K562 (cell line): ENCODE data around the gene PPIL6. TPM values are rescaled to one million over a fixed set of nuclear protein-coding genes. Genes with fewer than 3 reads are reported as not detected.

Source experiments
- ATAC-seq: fragments of 200-7000 bp; cut with Tn5 transposase; 3 replicates; pipeline ENCODE4 v1.9.1; 2020; ENCODE audit warnings: moderate library complexity
- BruUV-seq: library from RNA; stranded (reverse); fragments of 400-500 nt; replicated peaks from 2 replicates; lab custom pipeline; 2021; lab: Mats Ljungman, UMichigan
- CTCF ChIA-PET: fragments of 300-600 bp; formaldehyde crosslinking; extraction: SDS; loops from one replicate; lab custom pipeline; 2021; ENCODE audit warnings: low intra/inter-chr PET ratio; lab: Yijun Ruan, JAX
- POLR2A ChIA-PET: fragments of 300-600, 350-650 bp; sonication (Branson Sonifier 250); formaldehyde crosslinking; extraction: SDS; loops from one replicate; lab custom pipeline; 2021; ENCODE audit warnings: antibody characterized with exemption, inconsistent platforms; lab: Yijun Ruan, JAX
- DNase-seq, 4 experiments: peaks; one replicate each; pipeline versions ENCODE4 v3.0.0 to v3.0.0-alpha.2; 2011 to 2018; ENCODE audit warnings: low spot score in 3 of 4, mixed read lengths in 3 of 4; ENCODE audit errors: extremely low read depth in 1 of 4
- FAIRE-seq: peaks from 2 replicates; lab custom pipeline; 2011; peaks lifted over from hg19 to GRCh38; lab: Jason Lieb, UNC
- H2AFZ ChIP-seq: 2 replicates; pipeline ENCODE4 v1.6.0; 2011; ENCODE audit warnings: low read depth, low read length, control low read depth, inconsistent platforms
- H3K27ac ChIP-seq: fragments of 200-600 bp; 3 replicates; pipeline ENCODE4 v1.8.0; 2011; ENCODE audit warnings: low read depth, mild to moderate bottlenecking, control low read depth, inconsistent platforms, low read length, moderate library complexity, mixed read lengths; ENCODE audit errors: extremely low read depth
- H3K27me3 ChIP-seq, 2 experiments: fragments of 300-600 bp in 1 of 2; 2 replicates in 1 of 2; 3 replicates in 1 of 2; pipeline versions ENCODE4 v1.6.0 to v1.8.0; 2011; ENCODE audit warnings: inconsistent platforms in 2 of 2, low read length in 2 of 2, mild to moderate bottlenecking in 1 of 2, mixed read lengths in 1 of 2, moderate library complexity in 1 of 2; ENCODE audit not compliant: control insufficient read depth in 2 of 2, insufficient read depth in 2 of 2
- H3K36me3 ChIP-seq: fragments of 300-600 bp; 3 replicates; pipeline ENCODE4 v1.8.0; 2011; ENCODE audit warnings: mild to moderate bottlenecking, low read length, inconsistent platforms; ENCODE audit not compliant: control insufficient read depth, insufficient read depth
- H3K4me1 ChIP-seq, 2 experiments: fragments of 200-600 bp in 1 of 2; replicated peaks in 1 of 2; 2 replicates in 1 of 2; 3 replicates in 1 of 2; pipeline versions ENCODE4 v1.5.1 to v1.8.0; 2011; ENCODE audit warnings: inconsistent platforms in 2 of 2, low read length in 2 of 2, mild to moderate bottlenecking in 1 of 2, mixed read lengths in 1 of 2, moderate library complexity in 1 of 2; ENCODE audit not compliant: control insufficient read depth in 2 of 2, insufficient read depth in 2 of 2
- H3K4me2 ChIP-seq: 2 replicates; pipeline ENCODE4 v1.6.1; 2011; ENCODE audit warnings: low read length, control low read depth, inconsistent platforms, mixed read lengths; ENCODE audit not compliant: insufficient read depth
- H3K4me3 ChIP-seq: fragments of 200-600 bp; sonication (generic), shearing (Covaris generic); 2 replicates; pipeline ENCODE4 v1.5.1; 2016; ENCODE audit warnings: control low read depth, inconsistent platforms
- H3K79me2 ChIP-seq: fragments of 200-600 bp; 3 replicates; pipeline ENCODE4 v1.8.0; 2011; ENCODE audit warnings: low read length, inconsistent platforms; ENCODE audit not compliant: control insufficient read depth, insufficient read depth
- H3K9ac ChIP-seq, 2 experiments: 2 replicates each; pipeline versions ENCODE4 v1.6.0 to v1.6.1; 2011; ENCODE audit warnings: low read depth in 2 of 2, low read length in 2 of 2, control low read depth in 1 of 2, inconsistent platforms in 1 of 2, mild to moderate bottlenecking in 1 of 2, mixed read lengths in 1 of 2; ENCODE audit not compliant: insufficient read depth in 1 of 2
- H3K9me1 ChIP-seq: one replicate; pipeline ENCODE4 v1.6.0; 2011; ENCODE audit warnings: inconsistent platforms, mild to moderate bottlenecking, low read length, moderate library complexity; ENCODE audit not compliant: control insufficient read depth, insufficient read depth
- H3K9me3 ChIP-seq: replicated peaks from 2 replicates; pipeline ENCODE4 v1.5.1; 2011; ENCODE audit warnings: low read depth, low read length, inconsistent platforms; ENCODE audit not compliant: control insufficient read depth, insufficient read depth
- H4K20me1 ChIP-seq: replicated peaks from 2 replicates; pipeline ENCODE4 v1.6.1; 2011; ENCODE audit warnings: low read length, inconsistent platforms, mixed read lengths; ENCODE audit not compliant: control insufficient read depth, insufficient read depth
- ARID2 ChIP-seq: fragments of 450-650 bp; IDR thresholded peaks from 2 replicates; pipeline ENCODE4 v1.6.1; 2017; ENCODE audit warnings: antibody characterized with exemption, mild to moderate bottlenecking
- ATF7 ChIP-seq: fragments of 450-650 bp; IDR thresholded peaks from 2 replicates; pipeline ENCODE4 v1.7.1; 2014; ENCODE audit warnings: mild to moderate bottlenecking, moderate library complexity
- BDP1 ChIP-seq: IDR thresholded peaks from 3 replicates; pipeline ENCODE4 v1.6.1; 2011; ENCODE audit not compliant: insufficient read length, insufficient read depth
- CHD4 ChIP-seq: fragments of 200-600 bp; sonication (generic); IDR thresholded peaks from 3 replicates; pipeline ENCODE4 v1.6.1; 2012; ENCODE audit warnings: low read depth, mild to moderate bottlenecking, mixed read lengths, low read length, inconsistent platforms; ENCODE audit not compliant: insufficient read depth, insufficient replicate concordance, poor library complexity, severe bottlenecking
- NRF1 ChIP-seq, 2 experiments: fragments of 450-650 bp; IDR thresholded peaks in 1 of 2; conservative IDR thresholded peaks in 1 of 2; 2 replicates each; pipeline ENCODE4 v1.6.1; 2014; ENCODE audit warnings: mild to moderate bottlenecking in 2 of 2
- PHF20 ChIP-seq: fragments of 450-650 bp; IDR thresholded peaks from 2 replicates; pipeline ENCODE4 v1.6.1; 2018; ENCODE audit not compliant: partially characterized antibody
- RB1 ChIP-seq: fragments of 450-650 bp; IDR thresholded peaks from 2 replicates; pipeline ENCODE4 v1.6.1; 2017; ENCODE audit warnings: low read depth, mild to moderate bottlenecking
- SIN3A ChIP-seq, 2 experiments: fragments of 150-350 bp in 1 of 2; IDR thresholded peaks; 2 replicates each; pipeline ENCODE4 v1.6.1; 2011 to 2016; ENCODE audit warnings: borderline replicate concordance in 2 of 2, low read depth in 2 of 2, low read length in 2 of 2, mild to moderate bottlenecking in 2 of 2, moderate library complexity in 2 of 2; ENCODE audit not compliant: control insufficient read depth in 1 of 2
- SP2 ChIP-seq: IDR thresholded peaks from 2 replicates; pipeline ENCODE4 v1.6.1; 2011; ENCODE audit warnings: mild to moderate bottlenecking, low read depth, low read length, moderate library complexity; ENCODE audit not compliant: poor library complexity, severe bottlenecking; ENCODE audit errors: extremely low read depth
- XRCC3 ChIP-seq: fragments of 450-650 bp; IDR thresholded peaks from 2 replicates; pipeline ENCODE4 v1.6.1; 2017; ENCODE audit warnings: mild to moderate bottlenecking, moderate library complexity
- YBX1 ChIP-seq: fragments of 450-650 bp; IDR thresholded peaks from 2 replicates; pipeline ENCODE4 v1.7.1; 2016; ENCODE audit warnings: mild to moderate bottlenecking
- ZBTB33 ChIP-seq: sonication (generic); formaldehyde crosslinking; IDR thresholded peaks from 2 replicates; pipeline ENCODE4 v1.8.1; 2023; ENCODE audit warnings: mild to moderate bottlenecking, missing genetic modification reagents
- ZNF24 ChIP-seq: fragments of 450-650 bp; IDR thresholded peaks from 2 replicates; pipeline ENCODE4 v1.6.1; 2016
- ZNF408 ChIP-seq: fragments of 250-450 bp; sonication (Bioruptor Pico); IDR thresholded peaks from 2 replicates; pipeline ENCODE4 v1.4.0; 2020; ENCODE audit warnings: low read depth, mild to moderate bottlenecking, moderate library complexity
- ZNF586 ChIP-seq: fragments of 450-650 bp; formaldehyde crosslinking; conservative IDR thresholded peaks from 2 replicates; pipeline ENCODE4 v1.4.0; 2020; ENCODE audit warnings: mild to moderate bottlenecking, moderate library complexity
- ZNF76 ChIP-seq: fragments of 250-450 bp; sonication (Bioruptor Pico); IDR thresholded peaks from 2 replicates; pipeline ENCODE4 v1.4.0; 2020; ENCODE audit warnings: mild to moderate bottlenecking, moderate library complexity, borderline replicate concordance
- WGBS: fragments of 100-300 bp; shearing (Covaris generic); methylation state at CpG from one replicate; pipeline ENCODE4 v1.1.6; 2016; ENCODE audit warnings: low coverage, mixed read lengths; ENCODE audit not compliant: insufficient coverage; ENCODE audit errors: missing lambda C conversion rate; 5-methylcytosine and 5-hydroxymethylcytosine counted together
- in situ Hi-C: fragments of 300-500 bp; cut with MboI; formaldehyde crosslinking; loops from 4 replicates; pipeline ENCODE4 v1.15.0; 2018; ENCODE audit warnings: inconsistent platforms, mixed read lengths
- intact Hi-C: fragments of 100-400 bp; cut with micrococcal nuclease; formaldehyde crosslinking; loops from 2 replicates; pipeline ENCODE4 v1.14.2; 2022
- polyA plus RNA-seq, 8 experiments: library from polyadenylated mRNA; depleted of rRNA in 4 of 8; stranded (reverse) in 5 of 8; unstranded in 3 of 8; fragments of >200 nt; fragmentation: Nextera tagmentation in 2 of 8; fragmentation: Illumina TruSeq in 1 of 8; extraction: Ambion mirVana in 2 of 8; extraction: Trizol in 1 of 8; gene quantifications; 2 replicates each; pipeline versions ENCODE4 v1.2.1 to v1.2.3, GENCODE V29; 2011 to 2014; ENCODE audit warnings: inconsistent platforms in 1 of 8, missing spikeins in 1 of 8
- total RNA-seq, 7 experiments: library from RNA; depleted of rRNA in 6 of 7; stranded (reverse); fragments of >200 nt in 6 of 7; fragmentation: Illumina TruSeq in 2 of 7; extraction: Trizol in 2 of 7; gene quantifications; 2 replicates each; pipeline versions ENCODE4 v1.2.1 to v1.2.3, GENCODE V29; 2011 to 2021; ENCODE audit warnings: low replicate concordance in 1 of 7
- TF ChIP-seq, protein P1 (sequence below): fragments of 450-650 bp; formaldehyde crosslinking; IDR thresholded peaks from 2 replicates; pipeline ENCODE4 v1.4.0; 2020; ENCODE audit warnings: mild to moderate bottlenecking, moderate library complexity
- TF ChIP-seq, protein P2 (sequence below): fragments of 450-650 bp; formaldehyde crosslinking; IDR thresholded peaks from 2 replicates; pipeline ENCODE4 v1.4.0; 2020; ENCODE audit warnings: mild to moderate bottlenecking, moderate library complexity

The PPIL6 gene
- total and polyA plus RNA-seq, 9 of the 15 experiments (the other 6 are each of a cell fraction or from before 2014, with no cell fraction given), result 0.03 to 0.98 (median 0.41) TPM; not detected in 1

- WGBS, result 3% methylated on average over 4 of the region's 4 CpGs
- no peak overlapping the region for H3K4me3 ChIP-seq
- intact Hi-C loops (loop anchor here (1.0 to 10.0 kb wide), 3 partner anchors 209 to 482 kb away; no protein-coding TSS in a partner anchor), in situ Hi-C loops (no loop called here)
- H3K9me1 ChIP-seq, result no peaks in the 10 kb centered on the region
- POLR2A ChIA-PET, result interaction anchor here (0.7 kb wide), 1 partner anchor 14 kb away, joined by 4 read pairs; the partner anchor contains the start of gene CD164
- DNase-seq, result peak in 3 of 4 experiments; percentile 27 to 48 (median 31)
- no peak overlapping the region for H3K9ac ChIP-seq
- no peaks in the 10 kb centered on the region for H4K20me1 ChIP-seq
- no peak overlapping the region for H3K27ac ChIP-seq
- H2AFZ ChIP-seq, result peak overlapping the region; percentile 73
- no peaks in the 10 kb centered on the region for H3K9me3 ChIP-seq
- H3K79me2 ChIP-seq, result no peaks in the 10 kb centered on the region
- CTCF ChIA-PET, result interaction anchor here (1.2 to 2.7 kb wide), 2 partner anchors 209 to 854 kb away, joined by 4 to 23 read pairs; no protein-coding TSS in a partner anchor
- H3K36me3 ChIP-seq, result no peaks in the 10 kb centered on the region
- peak; percentile 86 for ATAC-seq
- FAIRE-seq, result peak; percentile 26
- BruUV-seq, result no TSS peak
- H3K4me2 ChIP-seq, result peak overlapping the region; percentile 38
- H3K27me3 ChIP-seq, result no peaks in the 10 kb centered on the region; a peak in 1 of 5 replicates
- peaks cover 0 to 3% of the 10 kb centered on the region in 2 experiments; a peak in 4 of 5 replicates for H3K4me1 ChIP-seq
- TF ChIP-seq XRCC3 (no peak), ATF7 (peak; percentile 56), ZNF586 (CRISPR knock-in tag) (no peak), ZNF408 (CRISPR knock-in tag) (no peak), NRF1 (conservative IDR thresholded peaks at IDR 0.05 in 1 of 2, IDR thresholded peaks at IDR 0.05 in 1 of 2) (no peak), CHD4 (no peak), BDP1 (no peak), ZNF76 (no peak), YBX1 (no peak), SIN3A (IDR thresholded peaks at IDR 0.05; ENCODE audit: borderline replicate concordance in 2 of 2, control insufficient read depth in 1 of 2, low read depth in 2 of 2, low read length in 2 of 2) (no peak), RB1 (peak; percentile 21; the same call in 1 of the 2 replicates), ZNF24 (no peak), ZBTB33 (CRISPR knock-in tag) (no peak), ARID2 (peak; percentile 61; the same call in 1 of the 2 replicates), PHF20 (no peak), SP2 (no peak)
- TF ChIP-seq, protein P1, sequence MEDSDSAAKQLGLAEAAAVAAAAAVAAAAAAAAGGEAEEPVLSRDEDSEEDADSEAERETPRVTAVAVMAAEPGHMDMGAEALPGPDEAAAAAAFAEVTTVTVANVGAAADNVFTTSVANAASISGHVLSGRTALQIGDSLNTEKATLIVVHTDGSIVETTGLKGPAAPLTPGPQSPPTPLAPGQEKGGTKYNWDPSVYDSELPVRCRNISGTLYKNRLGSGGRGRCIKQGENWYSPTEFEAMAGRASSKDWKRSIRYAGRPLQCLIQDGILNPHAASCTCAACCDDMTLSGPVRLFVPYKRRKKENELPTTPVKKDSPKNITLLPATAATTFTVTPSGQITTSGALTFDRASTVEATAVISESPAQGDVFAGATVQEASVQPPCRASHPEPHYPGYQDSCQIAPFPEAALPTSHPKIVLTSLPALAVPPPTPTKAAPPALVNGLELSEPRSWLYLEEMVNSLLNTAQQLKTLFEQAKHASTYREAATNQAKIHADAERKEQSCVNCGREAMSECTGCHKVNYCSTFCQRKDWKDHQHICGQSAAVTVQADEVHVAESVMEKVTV (CRISPR knock-in tag), result peak; percentile 46
- TF ChIP-seq, protein P2, sequence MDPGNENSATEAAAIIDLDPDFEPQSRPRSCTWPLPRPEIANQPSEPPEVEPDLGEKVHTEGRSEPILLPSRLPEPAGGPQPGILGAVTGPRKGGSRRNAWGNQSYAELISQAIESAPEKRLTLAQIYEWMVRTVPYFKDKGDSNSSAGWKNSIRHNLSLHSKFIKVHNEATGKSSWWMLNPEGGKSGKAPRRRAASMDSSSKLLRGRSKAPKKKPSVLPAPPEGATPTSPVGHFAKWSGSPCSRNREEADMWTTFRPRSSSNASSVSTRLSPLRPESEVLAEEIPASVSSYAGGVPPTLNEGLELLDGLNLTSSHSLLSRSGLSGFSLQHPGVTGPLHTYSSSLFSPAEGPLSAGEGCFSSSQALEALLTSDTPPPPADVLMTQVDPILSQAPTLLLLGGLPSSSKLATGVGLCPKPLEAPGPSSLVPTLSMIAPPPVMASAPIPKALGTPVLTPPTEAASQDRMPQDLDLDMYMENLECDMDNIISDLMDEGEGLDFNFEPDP, result no peak
These were observed 43.4 kb downstream of the PPIL6 start for GRCh38 chr6:109397020-109397419.
